Tongue (tissue), 2 donors: ENCODE results near the gene G2E3. TPM values are rescaled to one million over a fixed set of nuclear protein-coding genes. Genes with fewer than 3 reads are reported as not detected.
A peak's percentile ranks its signal among the peaks of the same experiment; 100 is the strongest.
"Not testable (repeated sequence)": the region's sequence is repeated elsewhere in the genome, so short reads cannot be mapped to it uniquely, and the experiment has no call there.

ENCODE experiments used
- DNase-seq: peaks from one replicate; pipeline ENCODE4 v3.0.0-alpha.2; 2015
- total RNA-seq: library from RNA; depleted of rRNA; stranded (reverse); fragments of >200 nt; gene quantifications from one replicate; pipeline ENCODE4 v1.2.3, GENCODE V29; 2014

G2E3 gene
- total RNA-seq, 1 donor from 2014 or later, result 32.4 TPM

DNA sequence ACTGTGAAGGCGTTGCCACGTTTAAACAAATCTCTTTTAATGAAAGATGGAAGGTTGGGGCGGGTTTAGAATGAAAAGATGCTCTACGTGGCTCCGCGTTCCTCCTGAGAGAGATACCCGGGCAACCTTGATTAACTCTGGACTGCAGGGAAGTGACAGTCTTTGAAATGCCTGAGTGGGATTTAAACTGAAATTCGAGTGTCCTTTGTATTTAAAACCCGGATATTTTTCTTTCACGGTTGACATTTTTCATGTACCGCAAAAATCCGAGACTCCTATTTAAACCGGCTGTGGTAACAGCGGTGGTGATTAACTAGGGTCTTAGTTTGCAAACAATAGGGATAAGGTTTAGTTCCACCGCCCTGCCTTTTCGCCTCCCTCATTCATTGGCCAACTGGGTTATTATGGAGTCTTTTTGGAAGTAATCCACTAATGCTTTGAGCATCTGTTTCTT is 707 bp downstream of the G2E3 start:
- DNase-seq, result peak; percentile 47

DNA sequence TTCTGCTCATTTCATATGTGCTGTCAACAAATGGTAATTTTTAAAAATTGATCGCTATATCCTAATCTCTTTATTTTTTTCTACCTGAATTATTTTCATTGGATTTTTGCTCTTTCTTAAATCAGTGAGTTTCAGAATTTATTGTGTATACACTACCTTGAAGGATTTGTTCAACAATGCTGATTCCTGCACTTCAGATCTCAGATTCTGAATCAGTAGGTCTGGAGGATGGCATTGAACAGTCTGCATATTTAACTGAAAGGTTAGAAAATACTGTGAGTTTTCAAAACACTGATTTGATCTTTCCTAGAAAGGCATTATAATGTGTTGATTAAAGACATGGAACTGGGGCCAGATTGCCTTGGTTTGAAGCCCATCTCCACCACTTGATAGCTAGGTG is 1.6 kb downstream of the G2E3 start:
- DNase-seq, result no peak

DNA sequence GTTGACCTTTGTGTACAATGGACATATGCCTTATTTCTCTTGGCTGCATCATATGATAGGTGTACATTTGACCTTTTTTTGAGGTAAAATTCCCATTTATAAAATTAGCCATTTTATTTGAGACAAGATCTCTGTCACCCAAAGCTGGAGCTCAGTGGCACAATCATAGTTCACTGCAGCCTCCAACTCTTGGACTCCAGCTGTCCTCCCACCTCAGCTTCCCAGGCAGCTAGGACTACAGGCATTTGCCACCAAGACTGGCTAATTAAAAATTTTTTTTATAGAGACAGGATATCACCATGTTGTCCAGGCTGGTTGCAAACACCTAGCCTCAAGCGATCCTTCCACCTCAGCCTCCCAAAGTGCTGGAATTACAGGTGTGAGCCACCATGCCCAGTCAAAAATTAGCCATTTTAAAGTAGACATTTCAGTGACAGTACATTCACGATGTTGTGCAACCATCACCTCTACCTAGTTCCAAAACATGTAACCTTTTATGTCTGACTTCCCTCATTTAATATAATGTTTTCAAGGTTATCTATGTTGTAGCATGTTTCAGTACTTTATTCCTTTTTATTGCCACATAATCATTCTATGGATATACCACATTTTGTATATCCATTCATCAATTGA is 5.4 kb downstream of the G2E3 start:
- DNase-seq, result no peak

DNA sequence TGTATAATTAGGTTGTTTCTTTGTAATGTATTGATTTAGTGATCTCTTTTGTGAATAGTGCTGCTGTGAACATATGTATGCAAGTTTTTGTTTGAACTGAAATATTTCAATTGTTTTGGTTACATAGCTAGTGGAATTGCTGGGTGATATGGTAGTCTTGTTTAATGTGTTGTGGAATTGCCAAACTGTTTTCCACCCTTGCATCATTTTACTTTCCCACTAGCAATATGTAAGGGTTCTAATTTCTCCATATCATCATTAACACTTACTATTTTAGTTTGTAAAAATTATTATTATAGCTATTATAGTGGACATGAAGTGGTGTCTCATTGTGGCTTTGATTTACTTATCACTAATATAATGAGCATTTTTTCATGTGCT is 5.9 kb downstream of the G2E3 start:
- DNase-seq, result no peak

- DNase-seq, result no peak
These were observed 10.4 kb downstream of the G2E3 start for GRCh38 chr14:30569216-30569902.

GRCh38 chr14:30569903-30570226 is 10.9 kb downstream of the G2E3 start:
- no peak for DNase-seq

GRCh38 chr14:30572237-30572636 is 13.3 kb downstream of the G2E3 start:
- no peak for DNase-seq

- no peak for DNase-seq
These were observed 13.8 kb downstream of the G2E3 start for GRCh38 chr14:30572771-30573170.

GRCh38 chr14:30573226-30573814 is 14.4 kb downstream of the G2E3 start:
- no peak for DNase-seq

GRCh38 chr14:30573966-30574365 is 15.0 kb downstream of the G2E3 start:
- DNase-seq, result no peak

DNA sequence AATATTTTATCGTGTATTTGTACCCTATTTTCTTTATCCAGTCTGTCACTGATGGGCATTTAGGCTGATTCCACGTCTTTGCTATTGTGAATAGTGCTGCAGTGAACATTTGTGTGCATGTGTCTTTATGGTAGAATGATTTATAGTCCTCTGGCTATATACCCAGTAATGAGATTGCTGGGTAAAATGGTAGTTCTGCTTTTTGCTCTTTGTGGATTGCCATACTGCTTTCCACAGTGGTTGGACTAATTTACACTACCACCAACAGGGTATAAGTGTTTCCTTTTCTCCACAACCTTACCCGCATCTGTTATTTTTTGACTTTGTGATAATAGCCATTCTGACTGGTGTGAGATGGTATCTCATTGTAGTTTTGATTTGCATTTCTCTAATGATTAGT is 15.8 kb downstream of the G2E3 start:
- DNase-seq, result not testable (repeated sequence)

DNA sequence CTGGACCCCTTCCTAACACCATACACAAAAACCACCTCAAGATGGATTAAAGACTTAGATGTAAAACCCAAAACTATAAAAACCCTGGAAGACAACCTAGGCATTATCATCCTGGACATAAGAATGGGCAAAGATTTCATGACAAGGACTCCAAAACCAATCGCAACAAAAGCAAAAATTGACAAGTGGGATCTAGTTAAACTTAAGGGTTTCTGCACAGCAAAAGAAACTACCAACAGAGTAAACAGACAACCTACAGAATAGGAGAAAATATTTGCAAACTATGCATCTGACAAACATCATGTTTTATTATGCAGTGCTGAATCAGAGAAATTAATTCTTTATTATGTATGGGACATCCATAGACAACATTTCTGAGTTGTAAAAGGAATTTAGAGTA is 17.4 kb downstream of the G2E3 start:
- DNase-seq, result not testable (repeated sequence)

- DNase-seq, result no peak
These were observed 21.8 kb downstream of the G2E3 start for GRCh38 chr14:30580616-30581282.

- no peak for DNase-seq
These were observed 22.3 kb downstream of the G2E3 start for GRCh38 chr14:30581283-30581625.

- DNase-seq, result no peak
These were observed 23.4 kb downstream of the G2E3 start for GRCh38 chr14:30582376-30582775.

DNA sequence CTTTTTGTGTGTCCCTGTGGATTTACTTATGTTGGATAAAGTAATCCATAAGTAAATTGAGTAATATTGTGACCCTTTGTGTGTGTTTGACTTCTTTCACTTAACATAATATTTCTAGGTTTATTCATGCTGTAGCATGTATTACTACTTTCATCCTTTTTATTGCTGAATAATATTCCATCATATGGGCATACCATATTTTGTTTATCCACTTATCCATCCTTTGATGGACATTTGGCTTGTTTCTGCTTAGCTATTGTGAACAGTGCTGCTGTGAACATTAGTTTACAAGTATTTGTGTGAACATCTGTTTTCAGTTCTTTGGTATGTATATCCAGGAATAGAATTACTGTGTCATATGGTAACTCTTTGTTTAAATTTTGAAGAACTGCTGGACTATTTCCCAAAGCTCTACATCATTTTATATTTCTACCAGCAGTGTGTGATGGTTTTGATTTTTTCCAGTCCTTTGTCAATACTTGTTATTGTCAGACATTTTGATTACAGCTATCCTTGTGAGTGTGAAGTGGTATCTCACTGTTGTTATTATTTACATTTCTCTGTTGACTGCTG is 25.2 kb downstream of the G2E3 start:
- no peak for DNase-seq

DNA sequence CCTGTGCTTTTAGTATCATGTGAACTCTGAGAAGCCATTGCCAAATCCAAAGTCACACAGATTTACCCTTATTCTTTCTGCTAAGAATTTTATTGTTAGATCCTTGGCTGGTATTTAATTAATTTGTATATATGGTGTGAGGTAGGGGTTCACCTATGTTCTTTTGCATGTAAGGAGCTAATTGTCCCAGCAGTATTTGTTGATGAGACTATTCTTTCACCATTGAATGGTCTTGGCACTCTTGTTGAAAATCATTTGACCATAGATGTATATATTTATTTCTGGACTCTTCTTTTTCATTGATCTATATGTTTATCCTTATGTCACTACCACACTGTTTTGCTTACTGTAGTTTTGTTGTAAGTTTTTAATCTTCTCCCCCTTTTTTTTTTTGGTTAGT is 26.2 kb downstream of the G2E3 start:
- DNase-seq, result no peak

GRCh38 chr14:30587141-30587540 is 28.2 kb downstream of the G2E3 start:
- no peak for DNase-seq

DNA sequence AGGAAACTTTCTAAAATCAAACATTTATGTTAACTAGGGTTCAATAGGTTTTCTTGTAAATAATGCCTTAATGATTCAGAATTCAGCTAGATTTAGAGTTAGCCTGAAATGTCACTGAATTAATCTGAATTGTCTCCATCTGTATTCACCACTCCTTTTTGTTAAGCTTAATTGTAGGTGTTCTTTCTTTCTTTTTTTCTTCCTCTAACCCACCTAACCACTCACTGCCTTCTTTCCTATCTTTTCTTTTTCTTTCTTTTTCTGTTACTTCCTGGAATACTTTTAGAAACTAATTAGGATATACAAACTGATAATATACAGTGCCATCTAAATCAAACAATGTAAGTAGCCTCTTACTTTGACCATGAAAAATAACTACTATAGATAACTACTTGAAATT is 29.9 kb downstream of the G2E3 start:
- no peak for DNase-seq

- DNase-seq, result no peak
These were observed 38.0 kb downstream of the G2E3 start for GRCh38 chr14:30596935-30597334.

DNA sequence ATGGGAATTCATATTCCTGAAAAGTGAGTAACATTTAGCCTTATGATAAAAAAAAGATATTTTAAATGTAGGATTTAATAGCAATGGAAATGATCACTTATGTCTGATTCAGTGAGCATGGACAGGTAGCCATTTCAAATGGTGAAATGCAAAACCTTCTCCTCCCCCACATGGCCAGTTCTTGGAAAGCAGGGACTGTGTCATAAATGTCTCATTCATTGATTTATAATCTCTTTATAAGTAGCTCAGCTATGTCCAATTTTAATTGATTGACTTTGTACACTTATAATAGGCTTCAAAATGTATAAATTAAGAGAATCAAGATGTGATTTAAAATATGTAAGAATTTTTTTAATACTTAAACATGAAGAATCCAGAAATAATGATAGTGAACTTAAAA is 38.5 kb downstream of the G2E3 start:
- no peak for DNase-seq

DNA sequence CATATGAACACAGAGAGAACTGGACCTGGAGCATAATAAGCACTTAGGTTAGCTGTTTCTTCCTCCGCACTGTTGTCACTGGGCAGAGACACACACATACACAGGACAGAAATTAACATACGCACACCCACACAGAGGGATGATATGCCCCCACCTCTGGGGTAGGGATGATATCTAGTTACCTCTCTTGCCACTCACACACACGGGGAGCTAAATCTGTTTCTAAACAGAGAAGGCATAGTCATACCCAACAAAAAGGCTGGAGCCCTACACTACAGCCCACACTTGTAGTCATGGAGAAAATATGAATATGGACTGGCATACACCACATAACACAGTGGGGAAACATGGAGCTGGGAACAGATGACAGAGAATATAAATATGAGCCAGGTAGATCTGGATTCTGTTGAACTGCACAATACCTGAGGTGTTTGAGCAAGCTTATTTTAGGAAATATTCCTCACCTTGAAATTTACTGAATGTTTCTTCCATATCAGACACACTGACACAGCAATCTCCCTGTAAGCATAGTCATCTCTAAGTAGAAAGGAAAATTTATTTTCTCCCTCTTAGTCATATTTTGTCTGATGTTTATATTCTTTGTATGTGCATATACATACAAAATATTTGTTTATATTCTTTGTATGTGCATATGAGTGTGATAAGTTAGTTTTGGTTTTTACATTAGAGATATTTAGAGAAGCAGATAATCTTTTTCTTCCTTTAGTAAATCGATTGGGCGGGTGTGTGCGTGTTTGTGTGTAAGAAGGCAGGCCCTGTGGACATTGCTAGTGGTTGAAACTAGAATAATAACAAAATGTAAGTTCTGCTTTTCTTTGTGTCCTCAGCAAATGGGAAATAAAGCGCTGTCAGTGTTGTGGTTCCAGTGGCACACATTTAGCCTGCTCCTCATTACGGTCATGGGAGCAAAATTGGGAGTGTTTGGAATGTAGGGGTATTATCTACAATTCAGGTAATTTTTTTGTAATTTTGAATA is 42.3 kb downstream of the G2E3 start:
- peak; percentile 27 for DNase-seq
